B cell (primary cell): ENCODE results near the gene BEAN1. TPM values are rescaled to one million over a fixed set of nuclear protein-coding genes. Genes with fewer than 3 reads are reported as not detected.

Experiments
- ATAC-seq: fragments of 200-7000 bp; cut with Tn5 transposase; one replicate; pipeline ENCODE4 v1.10.0; 2021; ENCODE audit warnings: low read depth, mild to moderate bottlenecking, moderate number of reproducible peaks, moderate library complexity
- CTCF ChIA-PET: fragments of 350-600 bp; sonication (Branson Sonifier 250); formaldehyde crosslinking; loops from one replicate; lab custom pipeline; 2021; ENCODE audit warnings: antibody characterized with exemption, inconsistent platforms; lab: Charles Lee
- POLR2A ChIA-PET: fragments of 350-600 bp; sonication (Branson Sonifier 250); formaldehyde crosslinking; loops from one replicate; lab custom pipeline; 2021; ENCODE audit warnings: antibody characterized with exemption; lab: Charles Lee
- DNase-seq: peaks from one replicate; pipeline ENCODE4 v3.0.0; 2013
- H2AFZ ChIP-seq: 2 replicates; pipeline ENCODE4 v1.6.1; 2012; ENCODE audit warnings: mild to moderate bottlenecking, low read depth, low read length; ENCODE audit not compliant: insufficient read depth, poor library complexity, severe bottlenecking
- H3K27ac ChIP-seq, 2 donors: 1 replicate in 1 of 2; 2 replicates in 1 of 2; pipeline ENCODE4 v1.5.1; 2012 to 2013; ENCODE audit warnings: low read length in 2 of 2, mild to moderate bottlenecking in 2 of 2, moderate library complexity in 1 of 2
- H3K27me3 ChIP-seq, 4 experiments: fragments of 200-600 bp in 1 of 4; sonication (generic) in 1 of 4; replicated peaks in 1 of 4; 1 replicate in 2 of 4; 2 replicates in 2 of 4; pipeline versions ENCODE4 v1.6.1 to v1.7.0; 2013 to 2016; ENCODE audit warnings: low read length in 3 of 4, mild to moderate bottlenecking in 2 of 4, mixed read lengths in 1 of 4, moderate library complexity in 1 of 4; ENCODE audit not compliant: insufficient read depth in 4 of 4, control insufficient read depth in 3 of 4; ENCODE audit errors: control extremely low read depth in 1 of 4
- H3K36me3 ChIP-seq, 2 experiments: replicated peaks in 1 of 2; 1 replicate in 1 of 2; 2 replicates in 1 of 2; pipeline versions ENCODE4 v1.6.1 to v1.7.1; 2013; ENCODE audit warnings: low read length in 1 of 2; ENCODE audit not compliant: insufficient read depth in 2 of 2, control insufficient read depth in 1 of 2; ENCODE audit errors: control extremely low read depth in 1 of 2, extremely low read depth in 1 of 2
- H3K4me1 ChIP-seq, 2 donors: fragments of 200-600 bp in 1 of 2; sonication (generic) in 1 of 2; 1 replicate in 1 of 2; 2 replicates in 1 of 2; pipeline versions ENCODE4 v1.5.1 to v1.6.1; 2013 to 2017; ENCODE audit warnings: low read length in 2 of 2; ENCODE audit not compliant: control insufficient read depth in 2 of 2, insufficient read depth in 2 of 2
- H3K4me2 ChIP-seq: replicated peaks from 2 replicates; pipeline ENCODE3; 2012; ENCODE audit warnings: mild to moderate bottlenecking, low read depth, low read length; ENCODE audit not compliant: poor library complexity, severe bottlenecking
- H3K4me3 ChIP-seq, 5 experiments: fragments of 200-600 bp in 1 of 5; sonication (generic) in 1 of 5; 1 replicate in 3 of 5; 2 replicates in 2 of 5; pipeline versions ENCODE4 v1.5.1 to v1.7.0; 2011 to 2016; ENCODE audit warnings: low read length in 4 of 5, mild to moderate bottlenecking in 4 of 5, low read depth in 2 of 5, control low read depth in 1 of 5, moderate library complexity in 1 of 5; ENCODE audit not compliant: insufficient read depth in 1 of 5; ENCODE audit errors: control extremely low read depth in 1 of 5, extremely low read depth in 1 of 5
- H3K79me2 ChIP-seq: fragments of 200-600 bp; sonication (generic); one replicate; pipeline ENCODE4 v1.6.0; 2016; ENCODE audit warnings: low read length; ENCODE audit not compliant: control insufficient read depth, insufficient read depth
- H3K9ac ChIP-seq: fragments of 200-600 bp; sonication (generic); 2 replicates; pipeline ENCODE4 v1.6.1; 2017; ENCODE audit warnings: mild to moderate bottlenecking, low read length, moderate library complexity
- H3K9me3 ChIP-seq, 3 donors: one replicate each; pipeline versions ENCODE4 v1.6.1 to v1.7.1; 2013; ENCODE audit warnings: low read length in 2 of 3; ENCODE audit not compliant: control insufficient read depth in 2 of 3, insufficient read depth in 1 of 3; ENCODE audit errors: control extremely low read depth in 1 of 3
- H4K20me1 ChIP-seq: 2 replicates; pipeline ENCODE4 v1.6.0; 2012; ENCODE audit warnings: mild to moderate bottlenecking, low read length; ENCODE audit not compliant: insufficient read depth, control insufficient read depth, poor library complexity, severe bottlenecking
- H3K27ac Mint-ChIP-seq: one replicate; pipeline ENCODE4 v1.8.0; 2021; ENCODE audit warnings: mixed read lengths
- H3K27me3 Mint-ChIP-seq: one replicate; pipeline ENCODE4 v1.8.0; 2021; ENCODE audit warnings: mixed read lengths
- H3K4me1 Mint-ChIP-seq: one replicate; pipeline ENCODE4 v1.8.0; 2021; ENCODE audit warnings: mixed read lengths
- H3K4me3 Mint-ChIP-seq: one replicate; pipeline ENCODE4 v1.8.0; 2021; ENCODE audit warnings: mixed read lengths
- H3K9me3 Mint-ChIP-seq: one replicate; pipeline ENCODE4 v1.8.0; 2022; ENCODE audit warnings: mixed read lengths; ENCODE audit not compliant: insufficient read depth
- CTCF ChIP-seq: fragments of 200-600 bp; IDR thresholded peaks from one replicate; pipeline ENCODE4 v1.8.0; 2022; ENCODE audit warnings: antibody characterized with exemption, mild to moderate bottlenecking
- EZH2 ChIP-seq: IDR thresholded peaks from 2 replicates; pipeline ENCODE4 v1.6.1; 2012; ENCODE audit warnings: borderline replicate concordance, low read depth, mild to moderate bottlenecking, moderate library complexity, low read length; ENCODE audit not compliant: insufficient read depth, poor library complexity, severe bottlenecking
- WGBS: methylation state at CpG from one replicate; pipeline ENCODE4 v1.1.5; 2013; ENCODE audit warnings: missing lambda C conversion rate; ENCODE audit not compliant: insufficient coverage; 5-methylcytosine and 5-hydroxymethylcytosine counted together
- intact Hi-C: fragments of 100-400 bp; cut with micrococcal nuclease; formaldehyde crosslinking; loops from one replicate; pipeline ENCODE4 v1.10.0; 2022
- polyA plus RNA-seq: library from polyadenylated mRNA; depleted of rRNA; stranded (reverse); fragments of >200 nt; gene quantifications from 2 replicates; pipeline ENCODE4 v1.2.3, GENCODE V29; 2012
- total RNA-seq, 2 donors: library from RNA; stranded (reverse); fragments of 120-200 nt in 1 of 2; gene quantifications; 1 replicate in 1 of 2; 2 replicates in 1 of 2; pipeline versions ENCODE4 v1.2.3 to v1.2.4, GENCODE V29; 2013 to 2022

The BEAN1 gene
- total and polyA plus RNA-seq, 2 donors (not counting 1 experiment from before 2014, with no cell fraction given): not detected

GRCh38 chr16:66385415-66385814 lies 41.7 kb upstream of the BEAN1 start:
- CTCF ChIA-PET: interaction anchor here (0.9 to 1.6 kb wide), 4 partner anchors 21 to 43 kb away, joined by 3 to 6 read pairs (median 4); no protein-coding TSS in a partner anchor

More at GRCh38 chr16:66385415-66385814, 41.7 kb upstream of the BEAN1 start:
- DNase-seq (no peak), ATAC-seq (no peak)
- Histone ChIP-seq H4K20me1 (no peaks in the 10 kb centered on the region), H3K4me3 (no peak overlapping the region), H3K79me2 (no peaks in the 10 kb centered on the region), H3K36me3 (no peaks in the 10 kb centered on the region), H3K9me3 (no peaks in the 10 kb centered on the region), H3K9ac (no peak overlapping the region), H2AFZ (no peak overlapping the region), H3K4me1 (no peaks in the 10 kb centered on the region), H3K27ac (no peak overlapping the region), H3K4me2 (no peak overlapping the region), H3K27me3 (no peaks in the 10 kb centered on the region)
- POLR2A ChIA-PET: no interaction called here
- TF ChIP-seq EZH2 (no peak), CTCF (no peak)
- Mint-ChIP-seq H3K9me3 (peaks cover 3% of the 10 kb centered on the region), H3K4me1 (no peaks in the 10 kb centered on the region), H3K27ac (no peak overlapping the region), H3K27me3 (peaks cover 31% of the 10 kb centered on the region), H3K4me3 (no peak overlapping the region)
- no CpG with 5 or more reads among the region's 4 CpGs for WGBS
- intact Hi-C loops: no loop called here
